Adipose tissue (tissue), 3 donors: ENCODE measurements around the gene PLPP4. TPM values are rescaled to one million over a fixed set of nuclear protein-coding genes. Genes with fewer than 3 reads are reported as not detected.

ENCODE experiments used
- H3K27ac ChIP-seq: one replicate; pipeline ENCODE4 v1.5.1; 2013; ENCODE audit warnings: low read depth, low read length
- WGBS, 3 donors: extraction: QIAGEN DNeasy Blood & Tissue Kit; methylation state at CpG; one replicate each; pipeline ENCODE4 v1.1.7; 2013; 5-methylcytosine and 5-hydroxymethylcytosine counted together
- polyA plus RNA-seq, 3 donors: library from polyadenylated mRNA; stranded (reverse); fragments of 200-250 nt; gene quantifications; one replicate each; pipeline ENCODE4 v1.2.3, GENCODE V29; 2013
- donor health status: healthy with polysubstance abuse.
- donor health status: Bipolar disorder and iron deficiency.
- donor health status: healthy.

PLPP4 gene
- polyA plus RNA-seq, 3 donors: not detected

DNA sequence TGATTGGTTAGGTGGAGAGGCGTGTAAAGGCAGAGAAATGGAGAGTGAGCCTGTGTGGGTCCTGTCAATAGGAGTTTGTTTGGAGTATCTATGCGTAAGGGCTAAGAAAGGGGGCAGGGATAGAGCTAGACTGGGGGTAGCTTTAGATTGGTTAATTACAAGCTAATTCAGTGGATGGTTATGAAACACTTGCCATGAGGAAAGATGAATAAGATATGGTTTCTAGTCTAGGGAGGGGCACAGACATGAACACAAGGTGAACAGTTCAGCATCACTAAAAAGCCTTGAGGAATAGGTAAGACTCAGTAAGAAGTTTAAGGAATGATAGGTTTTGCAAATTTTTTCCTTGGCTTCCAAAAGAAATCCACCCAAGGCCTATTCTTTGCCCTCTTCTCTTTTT, 50.6 kb downstream of the PLPP4 start:
- WGBS, 3 donors: 68 to 81% (median 78%) methylated on average over 2 of the region's 2 CpGs

DNA sequence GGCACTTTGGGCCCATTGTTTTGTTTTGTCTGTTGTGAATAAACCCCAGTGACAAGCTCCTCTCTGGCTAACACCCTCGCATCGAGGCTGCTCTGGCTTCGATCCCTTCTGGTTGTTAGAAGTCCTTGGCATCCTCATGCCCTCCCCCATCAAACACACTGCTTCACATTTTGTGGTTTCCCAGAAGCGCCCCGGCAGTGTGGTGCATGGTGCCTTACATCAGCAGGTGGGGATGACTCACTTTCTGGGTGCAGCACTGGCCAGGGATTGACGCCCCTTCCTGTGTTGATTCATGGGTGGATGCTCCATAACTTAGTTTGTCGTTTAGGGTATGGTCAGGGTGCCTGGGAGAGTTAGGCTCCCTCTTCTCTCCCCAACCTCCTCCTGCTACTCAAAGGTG, 51.4 kb downstream of the PLPP4 start:
- no peak overlapping the region for H3K27ac ChIP-seq
- WGBS, 3 donors: 64 to 78% (median 75%) methylated on average over 7 of the region's 7 CpGs

More for the DNA sequence above, 50.6 kb downstream of the PLPP4 start:
- no peak overlapping the region for H3K27ac ChIP-seq

DNA sequence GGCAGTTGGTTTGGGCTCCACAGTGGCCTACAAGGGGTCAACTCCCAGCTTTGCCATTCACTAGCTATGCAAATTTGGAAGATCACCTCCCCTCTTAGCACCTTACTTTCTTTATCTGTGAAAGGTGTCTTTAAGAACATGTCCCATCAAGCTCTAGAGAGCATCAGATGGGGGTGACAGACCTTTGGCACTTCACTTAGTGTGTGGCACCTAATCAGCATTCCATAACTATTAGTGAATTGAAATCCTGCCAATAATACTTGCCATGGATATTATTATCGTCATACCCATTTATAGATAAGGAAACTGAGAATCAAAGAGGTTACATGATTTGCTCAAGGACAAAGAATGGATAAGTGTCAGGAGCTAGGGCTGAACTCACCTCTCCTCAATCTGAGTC, 51.9 kb downstream of the PLPP4 start:
- 38 to 92% (median 74%) methylated on average over 1 of the region's 1 CpG for WGBS, 3 donors
- no peak overlapping the region for H3K27ac ChIP-seq

DNA sequence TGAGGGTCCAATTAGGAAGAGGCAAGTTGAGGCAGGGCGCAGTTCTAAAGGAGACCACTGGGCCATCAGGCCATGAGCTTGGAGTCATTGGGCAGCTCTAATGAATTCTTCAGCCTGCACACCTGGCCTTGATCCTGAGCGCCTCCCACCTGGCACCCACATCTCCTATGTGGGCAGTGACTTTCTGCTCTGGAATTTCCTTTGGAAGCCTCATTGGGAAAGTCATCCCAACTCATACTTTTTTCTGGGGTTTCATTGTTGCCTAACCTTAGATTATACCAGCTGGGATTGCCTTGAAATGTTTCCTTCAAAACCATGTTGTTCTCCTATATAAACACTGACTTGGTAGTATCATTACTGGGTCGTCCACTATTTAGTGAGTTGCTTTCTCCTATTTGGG, 54.1 kb downstream of the PLPP4 start:
- WGBS, 3 donors: 78 to 88% (median 79%) methylated on average over 3 of the region's 3 CpGs
- H3K27ac ChIP-seq: no peak overlapping the region

DNA sequence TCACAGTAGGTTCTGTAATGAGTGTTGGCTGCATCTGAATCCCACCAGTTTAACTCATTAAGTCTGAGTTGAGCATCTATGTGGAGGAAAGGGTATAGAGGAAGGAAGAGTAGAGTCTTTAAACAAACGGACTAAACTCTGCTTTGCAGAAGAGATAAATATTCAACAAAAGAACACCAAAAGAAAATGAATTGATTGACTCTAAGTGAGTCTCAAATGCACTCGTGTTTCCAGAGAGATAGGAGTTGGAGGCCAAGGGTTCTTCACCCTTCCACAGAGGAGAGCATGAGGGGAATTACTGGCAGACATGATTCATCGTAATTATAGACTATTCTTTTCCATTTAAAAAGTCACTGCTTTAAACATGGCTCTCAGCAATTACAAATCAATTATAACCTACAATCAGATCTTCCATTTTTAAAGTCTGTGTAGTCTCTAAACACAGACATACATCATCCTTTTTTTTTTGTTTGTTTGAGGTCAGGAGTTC, 56.3 kb downstream of the PLPP4 start:
- 56 to 61% (median 59%) methylated on average over 3 of the region's 3 CpGs for WGBS, 3 donors
- H3K27ac ChIP-seq: no peak overlapping the region

DNA sequence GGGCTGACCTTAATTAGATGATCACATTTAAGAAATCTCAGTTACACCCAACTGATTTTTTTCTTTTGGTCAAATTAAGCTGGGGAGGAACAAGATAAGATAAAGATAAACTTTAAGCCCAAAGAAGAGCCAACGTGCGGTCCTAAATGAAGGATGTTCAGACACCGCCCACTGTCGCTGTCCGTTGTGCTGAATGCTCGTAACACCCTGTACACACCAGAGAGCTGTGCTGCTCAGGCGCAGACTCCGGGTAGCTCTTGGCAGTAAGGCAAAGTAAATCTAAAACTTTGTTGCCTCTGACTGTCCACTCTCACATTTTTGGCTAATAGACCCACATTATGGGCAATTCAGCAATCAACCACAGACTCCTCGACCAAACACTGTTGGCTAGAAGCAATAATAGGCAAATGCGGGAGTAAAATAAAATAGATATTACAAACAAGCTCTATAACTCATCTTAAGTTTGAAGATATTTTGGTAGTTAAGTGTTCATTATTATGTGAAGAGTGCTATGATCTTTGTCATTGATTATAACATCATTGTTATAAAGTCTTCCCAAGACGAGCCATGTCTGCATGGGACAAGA, 57.1 kb downstream of the PLPP4 start:
- 28 to 34% (median 30%) methylated on average over 11 of the region's 11 CpGs for WGBS, 3 donors
- H3K27ac ChIP-seq: no peak overlapping the region

DNA sequence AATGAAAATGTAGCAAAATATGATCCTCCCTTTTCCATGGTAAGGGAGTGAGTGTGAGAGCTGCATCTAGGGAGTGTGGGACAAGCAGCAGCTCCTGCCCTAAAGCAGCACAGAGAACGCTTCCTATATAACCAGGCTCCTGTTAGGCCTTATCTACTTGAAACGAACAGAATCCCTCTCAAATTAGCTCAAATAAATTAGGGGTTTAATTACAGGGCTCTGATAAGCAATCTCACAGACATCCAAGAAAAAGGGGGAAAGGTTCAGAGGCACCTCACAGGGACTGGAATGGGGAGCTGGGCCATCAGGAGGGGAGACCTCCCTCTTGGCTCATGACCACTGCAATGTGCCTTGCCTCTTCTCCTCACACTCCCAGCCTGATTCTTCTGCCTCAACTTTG, 57.9 kb downstream of the PLPP4 start:
- H3K27ac ChIP-seq: no peak overlapping the region
- 34 to 65% (median 54%) methylated on average over 2 of the region's 2 CpGs for WGBS, 3 donors

DNA sequence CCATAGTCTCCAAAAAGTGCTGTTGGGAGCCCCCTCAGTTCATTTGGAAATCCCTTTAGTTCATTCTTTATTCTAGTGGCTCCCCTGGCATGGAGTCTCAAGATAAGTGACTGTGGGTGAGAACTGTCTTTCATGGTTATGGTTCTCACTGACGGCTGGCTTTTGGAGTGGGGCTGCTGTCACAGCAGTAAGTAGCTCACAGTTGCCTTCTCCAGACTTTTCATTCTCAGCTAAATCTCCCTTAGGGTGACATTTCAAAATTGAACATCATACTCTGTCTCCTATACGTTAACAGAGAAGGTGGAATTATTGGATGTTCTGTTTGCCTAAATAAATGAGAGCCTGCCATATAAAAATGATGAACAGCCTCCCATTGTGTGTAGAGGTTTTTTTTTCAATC, 58.7 kb downstream of the PLPP4 start:
- 63 to 73% (median 73%) methylated on average over 2 of the region's 2 CpGs for WGBS, 3 donors
- H3K27ac ChIP-seq: no peak overlapping the region

DNA sequence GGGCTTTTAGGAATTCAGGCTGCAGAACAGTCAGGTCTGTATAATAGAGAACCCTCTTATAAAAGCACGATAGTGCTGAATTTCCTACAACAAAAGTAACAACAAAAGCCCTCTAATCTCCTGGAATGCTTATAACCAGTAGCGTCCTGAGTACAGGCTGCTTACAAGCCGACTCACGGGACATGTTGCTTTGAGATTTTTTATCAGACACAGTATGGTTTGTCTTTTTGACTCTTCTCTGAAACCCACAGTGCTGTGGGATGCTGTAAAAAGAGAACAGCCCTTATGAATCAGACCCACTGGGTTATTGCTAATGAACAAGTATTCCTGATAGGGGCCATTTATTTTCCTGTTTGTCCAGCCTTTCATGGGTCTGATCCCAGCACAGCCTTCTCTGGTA, 59.4 kb downstream of the PLPP4 start:
- 78 to 83% (median 82%) methylated on average over 4 of the region's 4 CpGs for WGBS, 3 donors
- H3K27ac ChIP-seq: no peak overlapping the region

DNA sequence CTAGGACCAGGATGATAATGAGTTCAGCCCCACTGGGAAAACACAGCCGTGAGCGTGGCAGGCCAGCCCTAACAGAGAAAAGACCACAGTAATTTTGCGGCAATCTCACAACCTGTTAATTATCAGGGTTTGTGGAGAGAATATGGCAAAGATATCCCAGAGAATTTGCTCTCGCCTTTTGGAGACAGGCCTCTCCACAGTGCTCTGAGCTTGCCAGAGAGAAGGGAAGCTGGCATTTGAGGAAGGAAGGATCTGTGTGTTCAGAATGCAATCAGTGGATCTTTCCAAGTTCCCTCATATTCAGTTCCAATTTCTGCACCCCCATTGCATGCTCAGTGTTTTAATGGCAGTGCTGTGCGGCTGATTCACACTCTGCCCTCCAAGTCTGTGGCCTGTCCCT, 60.2 kb downstream of the PLPP4 start:
- no peak overlapping the region for H3K27ac ChIP-seq
- 69 to 79% (median 76%) methylated on average over 5 of the region's 5 CpGs for WGBS, 3 donors

DNA sequence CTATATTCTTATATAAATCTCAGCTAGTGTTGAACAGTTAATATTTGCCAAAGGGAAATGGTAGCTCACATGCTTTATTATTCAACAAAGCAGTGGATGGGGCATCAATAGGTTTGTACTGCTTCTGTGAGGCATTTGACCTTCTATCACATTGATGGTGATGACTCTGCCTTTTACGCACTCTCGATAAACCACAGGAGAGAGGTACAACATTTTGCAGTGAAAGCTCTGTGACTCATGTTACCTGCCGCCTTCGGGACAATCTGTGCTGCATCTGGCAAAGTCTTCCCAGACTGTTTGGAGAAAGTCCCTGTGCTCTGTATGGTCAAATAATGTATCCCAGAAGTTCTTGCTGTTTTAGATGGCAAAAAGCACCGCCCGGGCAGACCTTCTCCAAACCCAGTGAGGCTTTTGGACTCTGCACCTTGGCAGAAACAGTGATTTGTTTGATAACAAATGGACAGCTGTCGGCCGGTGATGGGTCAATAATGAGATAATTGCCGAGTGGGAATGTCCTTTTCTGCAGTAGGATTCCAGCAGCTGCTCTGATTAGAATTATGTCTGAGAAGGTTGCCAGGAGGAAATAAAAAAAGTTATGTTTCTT, 61.0 kb downstream of the PLPP4 start:
- WGBS, 3 donors: 61 to 89% (median 85%) methylated on average over 9 of the region's 9 CpGs
- H3K27ac ChIP-seq: no peak overlapping the region

DNA sequence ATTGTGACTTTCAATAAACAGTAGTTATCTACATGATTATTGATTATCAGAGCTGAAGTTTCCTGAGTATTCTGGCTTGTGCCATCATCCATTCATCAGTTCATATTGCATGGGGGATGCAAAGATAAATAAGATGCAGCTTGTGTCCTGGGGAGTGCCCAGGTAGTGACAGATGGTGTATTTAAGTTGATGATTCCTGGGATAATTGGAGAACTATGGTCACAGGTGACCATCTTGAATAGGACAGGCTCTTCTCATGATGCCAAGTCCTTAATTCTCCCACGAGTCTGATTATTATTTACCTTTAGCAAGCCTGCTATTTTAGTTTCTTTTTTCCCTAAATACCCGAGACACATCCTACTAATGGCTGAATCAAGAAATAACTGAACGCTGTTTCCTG, 64.9 kb downstream of the PLPP4 start:
- H3K27ac ChIP-seq: no peak overlapping the region
- WGBS, 3 donors: 60 to 76% (median 63%) methylated on average over 3 of the region's 3 CpGs

DNA sequence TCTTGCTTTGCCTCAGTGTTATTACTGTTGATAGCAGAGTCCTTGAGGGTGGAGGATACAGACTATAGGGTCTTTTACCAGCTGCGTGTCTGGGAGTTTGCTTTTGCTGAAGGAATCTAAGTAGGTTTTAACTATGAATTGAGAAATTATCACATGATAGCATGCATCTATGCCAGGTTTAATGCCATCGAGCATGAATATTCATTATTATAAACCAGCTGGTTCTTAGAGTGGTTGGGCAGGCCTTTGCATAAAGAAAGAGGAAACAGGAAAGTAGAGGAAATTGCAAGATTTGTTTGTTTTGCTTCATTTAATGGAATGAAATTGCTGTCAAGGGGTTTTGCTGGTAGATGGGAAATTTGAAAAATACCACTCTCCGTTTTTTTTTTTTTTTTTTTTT, 70.7 kb downstream of the PLPP4 start:
- no peak overlapping the region for H3K27ac ChIP-seq
- WGBS, 3 donors: 71 to 88% (median 78%) methylated on average over 3 of the region's 3 CpGs

DNA sequence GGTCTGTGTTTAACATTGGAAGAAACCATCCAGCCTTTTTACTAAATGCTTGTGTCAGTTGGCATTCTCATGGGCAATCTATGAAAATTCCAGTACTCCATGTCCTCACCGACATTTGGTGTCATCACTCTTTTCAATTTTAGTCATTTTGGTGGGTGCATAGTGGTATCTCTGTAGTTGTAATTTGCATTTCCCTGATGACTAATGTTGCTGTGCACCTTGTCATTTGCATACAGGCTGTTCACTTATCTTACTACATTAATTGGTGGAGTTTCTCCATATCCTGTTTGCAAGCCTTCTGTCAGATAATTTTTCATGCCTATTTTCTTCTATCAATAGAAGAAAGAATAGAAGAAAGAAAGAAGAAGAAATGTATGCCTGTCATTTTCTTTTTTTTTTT, 73.7 kb downstream of the PLPP4 start:
- WGBS, 3 donors: 76 to 93% (median 85%) methylated on average over 1 of the region's 1 CpG

DNA sequence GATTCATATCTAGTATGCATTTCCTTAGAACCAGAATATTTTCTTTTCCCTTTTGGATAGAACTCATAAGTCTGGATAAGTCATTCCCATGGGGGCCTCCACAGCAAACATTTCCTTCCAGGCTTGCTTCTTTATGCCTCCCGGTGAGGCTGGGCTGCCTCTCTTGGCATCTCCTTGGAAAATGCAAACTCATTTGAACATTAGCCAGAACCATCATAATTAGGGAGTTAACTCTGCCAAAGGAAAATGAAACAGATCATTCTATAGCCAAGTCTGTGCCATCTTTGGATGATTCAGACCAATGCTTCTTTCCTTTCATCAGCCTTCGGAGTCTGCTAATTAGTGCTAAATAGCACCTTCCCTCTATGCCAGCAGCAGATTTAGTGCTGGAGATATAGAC, 81.1 kb downstream of the PLPP4 start:
- 60 to 80% (median 76%) methylated on average over 2 of the region's 2 CpGs for WGBS, 3 donors
- H3K27ac ChIP-seq: no peak overlapping the region

More for the DNA sequence above, 73.7 kb downstream of the PLPP4 start:
- H3K27ac ChIP-seq: no peak overlapping the region

DNA sequence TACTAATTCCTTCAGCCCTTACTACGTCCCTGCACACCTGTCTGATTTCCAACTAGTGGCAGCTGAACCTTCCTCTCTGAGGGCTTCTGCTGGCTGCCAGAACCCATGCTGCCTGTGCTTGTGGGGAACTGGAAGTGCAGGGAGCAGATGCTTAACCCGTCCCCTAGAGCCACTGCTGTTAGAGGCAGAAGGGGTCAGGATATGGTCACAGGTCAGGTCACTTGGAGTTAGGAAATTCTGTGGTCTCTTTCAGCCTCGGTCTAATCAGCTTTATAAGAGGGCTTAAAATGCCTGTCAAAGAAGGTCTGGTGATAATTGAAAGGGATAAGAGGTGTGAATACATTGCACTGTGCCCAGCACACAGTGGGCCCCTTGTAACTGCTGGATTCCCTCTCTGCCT, 82.0 kb downstream of the PLPP4 start:
- 30 to 49% (median 43%) methylated on average over 3 of the region's 3 CpGs for WGBS, 3 donors

DNA sequence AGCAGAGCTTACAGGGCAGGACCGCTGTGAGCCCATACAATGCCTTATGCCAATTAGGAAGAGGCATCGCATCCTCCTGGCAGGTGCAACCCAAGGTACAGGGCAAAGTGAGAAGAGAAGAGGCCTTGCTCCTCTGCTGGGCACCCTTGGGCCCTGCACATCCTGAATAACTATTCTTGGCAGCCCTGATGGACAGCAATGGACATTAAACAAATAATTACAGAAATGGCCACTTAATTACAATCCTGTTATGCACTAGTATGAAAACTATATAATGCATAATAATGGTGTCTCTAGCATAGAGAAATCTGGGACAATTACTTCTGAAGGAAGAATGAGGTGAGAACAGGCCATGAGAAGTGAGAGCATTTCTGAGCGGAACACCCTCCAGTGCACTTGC, 83.5 kb downstream of the PLPP4 start:
- WGBS, 3 donors: 89 to 97% (median 96%) methylated on average over 3 of the region's 3 CpGs
- H3K27ac ChIP-seq: no peak overlapping the region

More for the DNA sequence above, 82.0 kb downstream of the PLPP4 start:
- H3K27ac ChIP-seq: no peak overlapping the region

DNA sequence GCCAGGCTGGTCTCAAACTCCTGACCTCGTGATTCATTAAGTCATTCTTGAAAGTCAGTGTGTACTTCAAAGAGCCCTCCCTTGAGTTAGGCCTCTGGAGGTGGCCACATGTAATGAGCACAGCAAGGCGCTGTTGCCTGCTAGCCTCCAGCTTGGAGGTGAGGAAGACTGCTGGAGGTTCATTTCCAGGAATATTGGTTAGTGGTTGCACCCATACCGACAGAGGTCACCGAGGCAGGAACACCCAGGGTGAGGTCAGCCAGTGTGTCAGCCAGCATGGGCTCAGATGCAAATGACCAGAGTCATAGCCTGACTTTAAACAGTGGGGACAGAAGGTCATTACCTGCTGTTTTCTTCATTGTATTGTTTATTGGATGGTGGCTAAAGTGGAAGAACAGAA, 85.0 kb downstream of the PLPP4 start:
- H3K27ac ChIP-seq: no peak overlapping the region
- WGBS, 3 donors: 73 to 84% (median 79%) methylated on average over 4 of the region's 4 CpGs

DNA sequence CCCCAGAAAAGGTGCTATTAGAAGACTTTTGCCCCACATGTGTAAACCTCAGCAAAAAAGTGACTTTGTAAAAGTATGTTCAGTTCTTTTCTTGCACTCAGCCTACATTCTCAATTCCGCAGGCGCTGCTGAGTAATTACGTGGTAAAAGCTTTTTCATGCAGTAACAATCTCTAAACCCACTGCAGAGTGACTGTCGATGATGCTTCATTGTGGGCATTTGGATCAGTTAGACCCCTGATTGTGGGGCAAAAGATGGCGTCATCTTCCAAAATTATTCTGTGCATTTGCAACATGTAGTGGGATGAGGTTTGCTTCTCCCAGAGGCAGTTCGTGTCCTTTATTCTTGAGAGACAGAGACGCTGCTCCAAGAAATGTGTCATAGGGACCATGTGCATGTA, 85.6 kb downstream of the PLPP4 start:
- 76 to 84% (median 78%) methylated on average over 7 of the region's 7 CpGs for WGBS, 3 donors
- H3K27ac ChIP-seq: no peak overlapping the region

DNA sequence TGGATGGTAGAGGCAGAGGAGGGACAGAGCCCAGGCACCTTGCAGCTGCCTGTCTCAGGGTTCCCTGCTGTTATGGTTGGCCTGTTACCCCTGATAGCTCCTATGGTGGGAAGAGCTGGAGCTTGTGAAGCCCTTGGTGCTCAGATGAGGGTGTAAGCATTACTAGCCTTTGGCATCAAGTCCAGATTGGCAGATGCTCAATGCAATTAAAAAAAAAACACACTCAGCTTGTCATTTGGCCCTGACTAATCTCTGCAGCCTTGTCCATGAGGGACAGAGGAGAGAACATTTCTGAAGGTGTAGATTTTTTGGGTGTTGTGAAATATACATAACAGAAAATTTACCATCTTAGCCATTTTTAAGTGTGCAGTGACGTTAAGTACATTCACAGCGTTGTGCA, 86.3 kb downstream of the PLPP4 start:
- no peak overlapping the region for H3K27ac ChIP-seq
- 84 to 92% (median 85%) methylated on average over 2 of the region's 2 CpGs for WGBS, 3 donors
